HG02642 (cell line): ENCODE measurements around the gene AFDN.

Experiments
- ATAC-seq: cut with Tn5 transposase; IDR thresholded peaks from one replicate; pipeline ENCODE4 v1.9.1; 2021; ENCODE audit warnings: mild to moderate bottlenecking; ENCODE audit not compliant: unreplicated experiment, poor library complexity

The AFDN gene

DNA sequence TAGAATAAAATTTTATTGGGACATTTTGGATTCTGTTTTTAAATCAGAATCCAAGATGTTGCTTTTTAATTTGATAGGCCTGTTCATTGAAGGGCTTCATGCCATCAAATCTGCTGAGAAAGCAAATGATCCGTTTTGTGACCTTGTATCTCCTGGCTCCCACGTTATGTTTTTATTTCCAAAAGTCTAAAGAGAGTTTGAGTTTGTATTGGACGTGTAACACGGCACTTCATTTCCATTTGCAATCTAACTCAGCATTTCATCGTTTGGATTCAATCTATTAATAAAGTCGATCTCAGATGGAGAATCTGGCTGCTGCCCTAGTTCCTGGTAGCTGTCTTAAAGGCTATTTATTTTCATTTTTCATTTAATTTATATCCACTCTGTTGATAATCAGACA is 187.7 kb downstream of the AFDN start:
- ATAC-seq: no peak

DNA sequence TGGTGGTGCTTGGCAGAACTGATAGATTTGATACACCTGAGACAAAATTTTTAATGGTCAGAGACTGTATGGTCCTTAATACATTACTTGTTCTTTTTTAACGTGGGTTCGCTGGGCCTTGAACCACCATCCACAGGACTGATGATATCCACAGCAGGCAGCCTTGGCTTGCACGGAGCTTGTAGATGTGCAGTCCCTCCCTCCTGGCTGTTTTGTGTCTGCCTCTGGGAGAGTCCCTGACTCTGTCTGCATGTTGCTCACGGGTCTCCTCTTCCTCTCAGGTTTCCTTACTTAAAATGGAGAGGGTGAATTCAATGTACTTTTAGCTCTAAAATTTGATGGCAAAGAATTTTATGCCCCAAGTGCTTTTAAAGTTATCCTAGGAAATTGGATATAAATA is 188.3 kb downstream of the AFDN start:
- no peak for ATAC-seq

DNA sequence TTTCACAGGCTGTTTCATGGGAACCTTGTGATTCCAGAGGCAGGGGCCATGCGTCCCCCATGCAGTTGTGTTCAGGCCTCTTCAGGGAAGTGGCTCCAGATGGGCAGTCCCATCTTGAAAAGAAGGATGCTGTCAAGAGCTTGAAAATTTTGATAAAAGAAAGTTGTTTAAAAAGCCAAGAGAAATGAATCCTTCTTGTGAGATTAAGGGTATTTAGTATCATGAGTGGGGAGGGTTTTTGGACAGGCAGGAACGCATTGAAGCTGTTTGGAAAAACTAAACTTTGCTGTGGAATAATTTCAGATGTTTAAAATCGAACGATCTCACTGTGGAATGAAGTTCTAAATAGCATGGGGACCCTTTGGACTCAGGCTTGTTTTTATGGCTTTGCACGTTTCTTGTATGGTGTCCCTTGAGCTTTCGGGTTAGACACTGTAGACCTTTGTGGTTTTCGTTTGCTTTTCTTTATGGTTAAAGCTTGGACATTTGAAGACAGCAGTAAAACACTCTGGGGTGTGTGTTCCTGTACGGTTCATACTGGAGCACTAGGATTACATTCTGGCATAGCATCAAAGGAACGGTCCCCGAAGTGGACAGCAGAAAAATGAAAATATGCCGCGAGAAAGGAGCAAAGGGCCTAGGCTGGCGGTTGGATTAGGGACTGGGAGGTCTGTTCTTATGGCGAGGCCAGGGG is 188.9 kb downstream of the AFDN start:
- ATAC-seq: no peak

DNA sequence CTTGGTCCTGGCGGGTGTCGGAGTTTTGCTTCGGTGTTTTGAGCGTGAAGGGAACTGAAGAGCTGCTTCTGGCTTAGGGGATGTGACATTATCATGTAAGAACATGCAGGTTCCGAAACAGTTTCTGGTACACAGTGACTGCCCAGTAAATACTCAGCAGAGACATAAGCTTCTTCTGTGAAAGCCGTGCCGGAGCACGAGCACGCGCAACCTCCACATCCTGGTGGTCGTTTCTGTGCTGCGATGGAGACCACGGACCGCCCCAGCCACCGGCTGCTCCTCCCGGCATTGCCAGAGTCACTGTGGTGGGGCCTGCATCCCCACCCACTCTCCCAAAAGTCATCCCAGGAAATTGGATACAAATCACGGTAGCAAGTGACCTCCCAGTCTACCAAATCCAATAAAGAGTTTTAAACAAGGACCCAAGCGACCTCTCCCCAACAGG is 189.5 kb downstream of the AFDN start:
- no peak for ATAC-seq

DNA sequence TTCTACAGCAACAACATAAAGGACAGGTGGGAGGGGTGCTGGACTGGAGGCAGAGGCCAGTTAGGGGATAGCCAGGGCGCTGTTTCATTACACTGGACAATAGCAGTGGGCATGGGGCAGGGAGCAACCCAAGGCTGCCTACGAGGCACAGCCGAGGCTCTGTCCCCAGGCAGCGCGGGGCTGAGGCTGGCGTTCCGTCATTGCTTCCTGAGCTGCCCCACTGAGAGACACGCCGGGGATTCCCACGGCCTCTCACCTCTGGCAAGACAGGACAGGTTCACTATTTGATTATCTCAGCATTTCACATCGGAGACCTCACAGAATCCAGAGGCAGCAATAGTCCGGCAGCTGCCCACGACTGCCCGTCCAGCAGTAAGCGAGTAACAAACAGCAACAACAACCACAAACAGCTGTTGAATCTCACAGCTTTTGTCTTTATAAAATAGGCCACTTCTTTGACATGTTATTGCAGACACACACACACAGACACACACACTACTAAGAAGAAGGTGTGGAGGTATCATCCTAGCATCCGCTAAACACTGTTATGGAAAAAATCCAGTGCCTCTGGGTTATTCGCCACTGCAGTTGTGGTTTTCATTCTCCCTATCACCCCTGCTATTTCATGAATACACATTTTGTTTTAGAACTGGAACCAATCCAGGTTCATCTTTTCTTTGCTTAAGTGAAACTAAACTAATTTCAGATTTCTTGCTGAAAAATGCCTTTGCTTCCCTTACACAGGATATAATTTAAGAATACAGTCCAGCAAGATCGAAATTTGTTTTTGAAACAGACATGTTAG is 190.2 kb downstream of the AFDN start:
- no peak for ATAC-seq

DNA sequence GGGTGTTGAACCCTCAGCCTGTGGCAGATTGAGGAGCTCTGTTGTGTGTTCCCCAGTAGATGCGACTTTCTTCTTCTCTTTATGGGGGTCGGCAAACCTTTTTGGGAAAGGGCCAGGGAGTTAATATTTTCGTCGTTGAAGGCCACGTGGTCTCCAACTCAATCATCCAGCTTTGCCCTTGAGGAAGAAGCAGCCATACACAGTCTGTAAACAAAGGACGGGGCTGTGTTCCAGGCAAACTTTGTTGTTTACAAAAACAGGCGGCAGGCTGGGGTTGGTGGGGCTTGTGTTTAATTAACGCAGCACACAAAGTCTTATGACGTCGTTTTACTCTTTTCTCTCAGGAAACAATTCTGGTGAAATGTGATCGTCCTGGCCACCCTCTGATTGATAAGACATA is 190.9 kb downstream of the AFDN start:
- ATAC-seq: no peak

DNA sequence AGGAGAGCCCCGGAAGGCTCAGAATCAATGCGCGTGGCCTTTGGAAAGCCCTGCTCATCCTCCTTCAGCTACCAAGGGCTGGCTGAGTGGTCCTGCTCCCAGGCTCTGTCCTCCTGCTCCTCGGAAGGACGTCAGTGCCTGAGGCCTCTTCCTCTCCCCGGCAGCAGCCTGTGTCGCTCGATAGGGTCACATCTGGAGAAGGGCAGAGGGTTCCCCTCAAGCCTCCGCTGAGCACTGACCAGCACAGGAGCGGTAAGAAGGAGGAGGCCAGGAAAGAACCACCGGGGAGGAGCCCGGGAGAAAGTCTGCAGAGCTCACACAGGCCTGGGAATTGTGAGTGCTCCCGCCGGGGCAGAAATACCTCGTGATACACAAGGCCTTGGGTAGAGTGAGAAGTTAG is 192.0 kb downstream of the AFDN start:
- no peak for ATAC-seq

DNA sequence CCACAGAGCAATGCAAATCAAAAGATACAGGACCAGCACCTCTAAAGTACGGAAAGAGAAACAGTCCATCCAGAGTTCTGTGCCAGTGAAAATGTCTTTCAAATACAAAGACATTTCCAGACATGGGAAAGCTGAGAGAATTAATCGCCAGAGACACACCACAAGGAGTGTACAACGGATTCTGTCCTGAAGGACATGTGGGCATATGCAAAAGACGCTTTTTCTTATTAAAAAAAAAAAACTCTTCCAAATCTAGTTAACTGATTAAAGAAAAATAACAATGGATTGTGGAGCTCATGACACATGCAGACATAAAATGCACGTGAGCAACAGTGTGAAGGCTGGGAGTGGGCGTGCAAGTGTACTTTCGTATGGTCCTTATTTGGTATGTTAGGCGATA is 193.5 kb downstream of the AFDN start:
- no peak for ATAC-seq

DNA sequence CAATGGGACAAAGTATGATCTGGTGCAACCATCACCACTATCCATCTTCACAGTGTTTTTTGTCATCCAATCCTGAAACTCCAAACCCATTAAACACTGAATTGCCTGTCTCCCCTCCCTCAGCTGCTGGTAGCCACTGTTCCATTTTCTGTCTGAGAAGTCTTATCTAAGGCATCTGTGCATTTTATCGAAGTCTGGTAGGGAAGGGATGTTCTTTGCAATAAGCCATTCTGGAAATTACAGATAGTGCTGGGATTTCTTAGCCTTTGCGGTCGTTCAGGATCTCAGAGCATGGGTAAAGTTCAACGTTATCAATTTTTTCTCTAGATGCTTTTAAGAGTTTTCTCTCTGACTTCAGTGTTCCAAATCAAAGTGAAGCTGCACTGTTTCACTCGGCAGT is 194.9 kb downstream of the AFDN start:
- no peak for ATAC-seq
